RKO (cell line): Measurements from ENCODE around the gene EXPH5.

ENCODE experiments used
- DNase-seq: peaks from one replicate; pipeline ENCODE4 v3.0.0-alpha.2; 2016; ENCODE audit warnings: low spot score

The EXPH5 gene

DNA sequence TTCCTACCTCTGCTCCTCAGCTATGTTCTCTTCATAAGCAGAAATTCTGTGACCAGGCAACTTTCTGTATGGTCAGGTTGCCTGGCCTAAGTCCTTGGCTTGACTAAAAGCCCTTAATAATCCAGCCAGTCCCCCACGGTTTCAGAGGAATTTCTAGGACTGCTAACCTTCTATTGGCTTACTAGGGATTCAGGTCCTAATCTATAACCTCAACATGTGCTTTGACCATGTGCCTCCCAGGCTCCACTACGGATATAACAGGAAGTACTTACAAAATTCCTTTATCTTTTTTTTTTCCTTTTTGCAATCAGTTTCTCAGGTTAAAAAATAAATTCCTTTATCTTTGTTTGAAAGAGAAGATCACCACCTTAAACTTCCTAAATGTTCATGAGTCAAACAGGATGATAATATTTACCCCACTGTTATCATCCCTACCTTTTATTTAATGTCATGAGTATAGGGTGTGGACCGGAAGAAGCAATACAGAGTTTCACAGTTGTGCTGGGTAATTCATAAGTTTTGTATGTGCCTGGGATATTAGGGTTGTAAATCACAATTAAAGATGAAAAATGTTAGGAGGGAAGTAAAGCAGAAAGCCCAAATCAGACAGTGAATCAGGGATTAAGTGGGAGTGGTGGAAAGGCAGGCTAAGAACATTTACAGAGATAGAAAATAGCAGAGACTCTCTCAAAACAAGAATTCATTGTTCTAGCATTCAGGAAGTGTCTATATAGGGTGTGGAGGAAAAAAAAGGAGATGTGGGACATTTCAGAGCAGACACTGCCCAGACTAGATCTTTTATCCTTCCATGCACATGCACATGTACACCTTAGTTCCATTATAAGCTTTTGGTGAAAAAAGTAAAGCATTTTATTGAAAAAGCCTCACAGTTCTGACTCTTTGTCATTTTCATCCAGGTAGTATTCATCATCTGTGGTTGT is 84.6 kb downstream of the EXPH5 start:
- no peak for DNase-seq

DNA sequence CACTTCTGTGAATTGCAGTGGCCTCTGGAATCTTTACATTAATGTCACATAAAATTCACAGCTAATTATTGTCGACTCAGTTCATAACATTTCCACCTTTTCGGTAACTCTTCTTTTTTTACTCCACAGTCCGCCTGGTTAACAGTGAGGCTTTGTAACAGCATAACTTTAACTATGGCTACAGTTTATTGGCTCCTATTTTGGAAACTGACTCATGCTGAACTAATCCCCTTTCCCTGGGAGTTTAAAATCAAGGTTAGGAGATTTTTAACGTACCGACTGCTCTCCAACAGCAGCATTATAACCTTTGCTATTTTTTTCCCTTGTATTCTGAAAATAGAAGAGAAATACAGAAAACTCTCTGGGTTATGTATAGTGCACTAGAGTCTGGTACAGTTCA is 92.2 kb downstream of the EXPH5 start:
- DNase-seq = no peak

DNA sequence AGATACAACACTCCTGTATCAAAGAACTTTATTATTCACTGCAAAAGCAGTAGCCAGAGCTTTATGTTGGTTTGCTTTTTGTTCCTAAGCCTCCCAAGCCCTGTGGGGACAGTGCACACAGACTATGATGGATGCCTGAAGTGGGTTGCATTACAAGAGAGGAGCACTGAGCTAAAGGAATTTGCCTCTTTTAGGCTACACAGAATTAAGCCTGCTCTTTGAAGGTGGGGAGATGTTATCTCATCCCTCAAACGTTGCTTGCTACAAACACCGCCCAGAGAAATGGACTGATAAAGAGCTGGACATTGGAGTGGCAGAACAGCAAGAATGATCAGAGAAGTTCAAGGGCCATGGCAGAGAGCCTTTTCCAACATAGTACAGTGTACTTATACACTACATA is 92.8 kb downstream of the EXPH5 start:
- no peak for DNase-seq

DNA sequence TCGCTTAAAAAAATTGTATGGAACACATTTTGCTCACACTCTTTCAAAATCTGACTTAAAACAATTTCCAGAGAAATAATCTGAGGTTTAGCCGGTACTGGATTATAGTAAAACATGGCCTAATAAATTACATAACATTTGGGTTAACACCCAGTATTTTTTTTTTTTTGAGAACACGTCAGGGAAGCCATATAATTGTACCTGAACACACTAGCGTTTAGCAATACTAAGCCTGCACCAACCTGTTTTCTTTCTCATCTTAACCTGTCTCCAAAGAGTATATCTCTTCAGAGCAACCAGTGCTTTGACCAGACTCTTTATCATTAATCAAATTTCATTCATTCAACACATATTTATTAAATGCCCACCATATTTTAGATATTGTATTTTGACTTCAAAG is 93.4 kb downstream of the EXPH5 start:
- DNase-seq = no peak

DNA sequence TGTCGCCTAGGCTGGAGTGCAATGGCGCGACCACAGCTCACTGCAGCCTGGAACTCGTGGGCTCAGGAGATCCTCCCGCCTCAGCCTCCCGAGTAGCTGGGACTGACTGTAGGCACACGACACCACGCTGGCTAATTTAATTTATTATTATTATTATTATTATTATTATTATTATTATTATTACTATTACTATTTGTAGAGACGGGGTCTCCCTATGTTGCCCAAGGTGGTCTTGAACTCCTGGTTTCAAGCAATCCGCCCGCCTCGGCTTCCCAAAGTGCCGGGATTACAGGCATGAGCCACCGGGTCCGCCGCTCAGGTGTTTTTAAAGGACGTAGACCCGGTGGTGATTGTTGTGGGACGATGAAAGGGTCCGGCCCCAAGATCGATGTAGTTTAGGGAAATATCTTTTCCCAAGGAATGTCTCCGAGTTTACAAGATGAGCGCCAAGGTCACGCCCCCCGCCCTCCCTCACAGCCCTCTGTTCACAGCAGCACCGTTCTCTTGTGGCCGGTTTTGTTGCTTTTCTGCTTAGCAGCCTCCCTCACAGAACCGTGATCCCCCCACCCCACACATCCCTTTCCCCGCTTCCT is 94.7 kb downstream of the EXPH5 start:
- no peak for DNase-seq

DNA sequence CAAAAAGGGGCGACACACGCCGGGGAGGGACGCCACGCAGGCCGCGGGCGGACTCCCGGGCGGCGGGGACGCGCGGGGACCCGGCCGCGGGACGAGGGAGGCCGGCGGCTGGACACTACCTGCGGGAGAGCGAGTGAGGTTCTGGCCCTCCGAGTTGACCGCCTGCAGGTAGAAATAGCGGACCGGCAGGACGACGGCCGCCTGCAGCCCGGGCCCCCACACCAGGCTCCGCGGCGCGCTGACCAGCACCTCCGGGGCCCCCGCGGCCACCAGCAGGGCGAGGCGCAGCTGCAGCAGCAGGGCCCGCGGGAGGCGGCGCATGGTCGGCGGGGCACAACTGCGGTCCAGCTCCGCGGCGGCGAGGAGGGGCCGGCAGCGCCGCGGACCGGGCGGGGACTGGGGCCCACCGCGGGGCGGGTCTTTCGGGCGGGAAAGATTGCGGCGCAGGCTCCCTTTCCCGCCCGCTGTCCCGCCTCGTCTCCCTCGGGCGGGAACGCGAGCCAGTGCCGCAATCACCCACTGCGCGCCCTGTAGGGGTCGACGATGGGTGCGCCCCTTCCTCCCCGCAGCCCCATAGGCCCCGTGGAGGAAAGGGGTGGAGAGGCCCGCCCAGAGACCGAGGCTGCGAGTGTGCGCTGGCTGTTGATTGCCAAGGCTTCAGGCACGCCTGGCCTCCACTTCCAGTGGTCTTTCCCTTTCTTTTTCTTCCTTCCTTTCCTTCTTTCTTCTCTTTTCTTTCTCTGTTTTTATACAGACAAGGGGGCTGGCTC is 95.3 kb downstream of the EXPH5 start, which contains the start of gene POGLUT3:
POGLUT3 (minus strand) TSS at position 339 of the 770 bp plus-strand sequence; CDS start at position 321, 18 bp downstream.
- peak; percentile 48 for DNase-seq

DNA sequence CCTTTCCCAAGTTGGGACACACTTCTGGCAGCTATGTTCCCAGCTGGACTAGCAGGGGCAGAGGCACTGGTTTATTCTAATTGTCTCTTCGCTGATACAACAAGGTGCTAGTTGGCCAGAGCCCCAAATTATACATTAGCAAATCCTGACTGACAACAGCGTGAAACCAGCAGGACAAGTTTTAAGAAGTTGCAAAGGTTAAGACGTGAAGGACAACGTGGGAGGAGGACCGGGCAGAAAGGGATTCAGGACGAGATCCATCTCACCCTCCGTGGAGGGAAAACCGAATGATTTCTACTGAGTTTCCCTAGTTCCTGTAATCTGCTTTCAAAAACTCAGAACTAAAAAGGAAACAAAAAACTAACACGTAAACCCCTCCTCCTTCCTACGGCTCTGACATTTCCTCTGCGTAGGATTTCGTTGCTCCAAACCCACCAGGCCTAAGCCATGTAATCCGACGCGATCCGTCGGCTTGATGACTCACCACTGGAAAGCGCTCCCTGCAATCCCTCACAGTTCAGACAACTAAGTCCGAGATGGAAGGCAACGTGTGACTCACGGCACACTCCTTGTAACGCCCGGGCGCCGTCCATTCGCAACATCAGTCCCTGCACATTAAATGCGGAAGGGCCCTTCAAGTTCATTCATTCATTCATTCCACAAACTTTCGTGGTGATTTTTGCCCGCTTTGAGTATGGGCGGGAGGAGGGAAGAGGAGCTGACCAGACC is 96.1 kb downstream of the EXPH5 start:
- DNase-seq = peak; percentile 98

DNA sequence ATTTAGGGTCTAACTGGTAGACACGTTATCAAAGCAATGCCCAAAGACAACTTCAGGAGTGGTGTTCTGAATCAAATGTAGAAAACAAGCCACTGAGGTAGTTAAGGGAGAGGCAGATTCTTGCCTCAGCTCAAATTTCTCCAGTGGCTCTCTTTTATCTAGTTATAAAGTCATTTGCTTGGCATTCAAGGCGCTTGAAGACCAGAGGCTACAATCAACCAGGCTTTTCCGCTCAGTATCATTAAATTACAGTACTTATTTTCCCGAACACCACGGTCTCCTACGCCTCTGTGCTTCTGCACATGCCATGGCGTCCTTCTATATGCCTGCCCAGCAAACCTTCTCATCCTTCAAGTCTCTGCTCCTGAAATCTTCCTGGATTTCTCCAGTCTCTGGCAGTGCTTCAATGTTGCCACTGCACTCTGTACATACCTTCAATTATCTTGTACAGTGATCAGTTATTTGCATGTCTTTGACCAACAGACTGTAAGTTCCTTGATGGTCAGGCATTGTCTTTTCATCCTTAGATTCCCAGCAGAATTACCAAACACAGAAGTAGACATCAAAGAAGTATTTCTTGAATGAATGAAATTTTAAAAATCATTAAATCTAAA is 96.8 kb downstream of the EXPH5 start:
- peak; percentile 14 for DNase-seq

DNA sequence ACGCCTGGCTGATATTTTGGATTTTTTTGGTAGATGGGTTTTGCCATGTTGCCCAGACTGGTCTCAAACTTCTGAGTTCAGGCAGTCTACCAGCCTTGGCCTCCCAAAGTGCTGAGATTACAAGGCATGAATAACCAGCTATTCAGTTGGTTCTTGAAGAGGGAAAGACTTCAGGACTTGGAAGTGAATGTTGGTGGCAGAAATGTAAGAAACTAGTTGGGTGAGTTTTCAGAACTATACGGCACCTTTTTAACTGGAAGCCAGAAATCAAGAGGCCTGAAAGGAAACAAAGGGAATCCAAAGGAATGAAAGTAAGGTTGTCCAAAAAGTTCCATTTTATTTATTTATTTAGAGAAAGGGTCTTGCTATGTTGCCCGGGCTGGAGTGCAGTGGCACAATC is 98.2 kb downstream of the EXPH5 start:
- no peak for DNase-seq

DNA sequence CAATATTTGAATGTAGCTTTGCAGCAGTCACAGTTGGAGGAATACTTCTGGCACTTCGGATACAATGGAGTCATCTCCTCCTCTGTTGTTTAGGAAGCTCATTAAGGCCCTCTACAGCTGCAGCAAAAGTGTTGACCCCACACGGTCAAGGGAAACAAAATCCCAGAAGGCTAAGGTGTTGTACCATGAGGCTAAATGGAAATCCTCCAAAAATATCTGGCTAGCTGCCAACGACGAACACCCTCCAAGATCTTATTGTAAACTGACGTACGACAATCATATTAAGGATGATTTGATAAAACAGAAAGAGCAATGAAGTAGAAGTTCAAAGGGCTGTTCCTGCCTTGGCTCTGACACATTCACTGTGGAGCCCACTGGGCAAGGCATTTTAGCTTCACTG is 99.4 kb downstream of the EXPH5 start:
- no peak for DNase-seq

DNA sequence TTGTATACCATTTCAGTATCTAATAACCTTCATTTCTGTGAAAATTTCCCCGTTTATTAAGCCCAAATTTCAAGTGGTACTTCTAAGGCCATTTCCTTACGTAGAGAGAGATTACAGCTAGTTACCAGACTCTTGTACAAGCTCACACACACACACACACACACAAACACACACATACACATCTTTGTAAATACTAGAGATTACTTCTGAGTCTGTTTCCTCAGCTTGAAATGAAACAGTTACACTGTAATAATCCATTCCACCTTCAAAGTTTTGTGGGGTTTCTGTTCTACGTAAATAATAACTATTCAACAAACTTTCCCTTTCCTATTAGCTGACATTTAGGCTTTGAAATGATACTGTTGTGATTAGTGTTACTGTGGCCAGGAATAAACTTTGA is 101.6 kb downstream of the EXPH5 start:
- DNase-seq = no peak

DNA sequence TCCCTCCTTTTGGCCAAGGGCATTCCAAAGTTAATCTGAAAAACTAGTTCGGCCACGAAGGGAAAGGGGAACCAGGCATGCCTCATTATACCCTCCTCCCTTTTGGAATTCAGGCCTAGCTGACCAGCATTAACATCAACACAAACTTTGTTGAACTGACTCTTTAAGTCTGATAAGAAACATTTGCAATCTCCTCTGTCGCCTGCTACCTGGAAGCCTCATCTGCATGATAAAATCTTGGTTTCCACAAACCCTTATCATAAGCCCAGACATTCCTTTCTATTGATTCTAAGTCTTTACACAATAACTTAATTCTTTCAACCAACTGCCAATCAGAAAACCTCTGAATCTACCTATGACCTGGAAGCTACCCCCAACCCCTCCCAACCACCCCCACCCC is 106.7 kb downstream of the EXPH5 start:
- no peak for DNase-seq

DNA sequence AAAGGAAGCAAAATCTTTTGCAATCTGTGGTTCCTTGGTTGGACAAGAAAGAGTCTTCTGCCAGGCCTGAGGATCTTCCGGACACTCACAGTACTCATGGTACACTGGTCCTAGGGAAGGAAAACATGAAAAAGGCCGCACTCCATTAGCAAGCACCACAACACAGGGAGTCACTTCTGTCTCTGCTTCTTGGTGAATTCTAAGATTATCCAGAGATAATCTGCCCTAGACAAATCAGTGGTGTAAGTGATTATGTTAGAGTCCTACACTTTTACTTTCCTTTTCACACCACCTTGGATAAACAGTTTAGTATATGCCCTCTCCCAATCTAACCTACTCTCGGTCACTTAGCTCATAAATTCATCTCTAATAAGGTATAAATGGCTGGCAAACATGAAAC is 107.2 kb downstream of the EXPH5 start:
- DNase-seq = no peak

DNA sequence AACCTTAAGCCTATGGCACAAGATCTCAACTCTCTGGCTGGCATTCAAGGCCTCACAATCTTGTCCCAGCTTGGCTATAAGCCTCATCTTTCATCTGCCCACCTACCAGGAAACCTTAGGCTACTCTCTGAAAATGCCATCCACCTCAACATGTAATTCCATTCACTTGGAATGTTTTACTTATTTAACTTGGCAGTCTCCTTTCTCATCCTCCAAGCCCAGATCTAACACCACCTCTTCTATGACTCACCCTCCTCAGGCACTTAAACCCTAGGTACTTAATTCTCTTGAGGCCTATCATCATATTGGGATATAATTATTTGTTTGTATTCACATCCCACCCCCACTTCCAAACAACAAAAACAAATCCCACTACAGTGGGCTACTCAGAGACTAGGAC is 110.4 kb downstream of the EXPH5 start:
- DNase-seq = no peak

DNA sequence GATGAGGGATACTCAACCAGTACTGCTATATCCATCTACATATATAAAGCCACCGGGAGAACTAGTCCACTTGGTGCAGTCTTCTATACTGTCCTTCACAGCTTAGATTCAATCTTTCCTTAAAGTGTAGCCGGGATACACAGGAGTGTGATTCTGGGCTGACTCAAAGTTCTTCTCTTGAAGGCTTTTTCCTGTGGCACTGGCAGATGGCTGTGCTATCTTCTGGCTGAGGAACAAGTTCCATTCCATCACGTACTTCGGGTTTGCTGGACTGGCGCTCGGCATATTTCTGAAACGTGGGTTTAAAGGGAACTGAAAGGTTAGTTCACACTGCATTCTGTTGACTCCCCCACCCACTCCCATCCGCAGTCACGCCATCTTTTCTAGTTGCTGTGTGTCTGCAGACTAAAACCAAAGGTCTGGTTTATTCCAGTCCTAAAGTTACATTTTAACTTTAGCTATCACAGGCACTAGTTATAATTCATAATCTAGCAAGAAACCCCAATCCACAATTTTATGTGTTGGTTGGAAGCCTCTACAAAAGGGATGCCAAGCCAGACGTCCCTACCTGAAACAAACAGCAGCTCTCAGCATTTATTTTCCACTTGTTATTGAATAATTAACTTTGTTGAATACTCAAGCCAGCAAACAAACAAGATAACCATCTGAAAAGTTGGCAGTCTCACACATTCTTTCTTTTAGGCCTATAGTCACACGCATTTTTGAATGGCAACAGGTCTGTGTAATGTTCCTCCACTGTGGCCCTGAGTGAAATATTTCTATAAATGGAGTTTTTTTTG is 118.7 kb downstream of the EXPH5 start:
- DNase-seq = no peak

DNA sequence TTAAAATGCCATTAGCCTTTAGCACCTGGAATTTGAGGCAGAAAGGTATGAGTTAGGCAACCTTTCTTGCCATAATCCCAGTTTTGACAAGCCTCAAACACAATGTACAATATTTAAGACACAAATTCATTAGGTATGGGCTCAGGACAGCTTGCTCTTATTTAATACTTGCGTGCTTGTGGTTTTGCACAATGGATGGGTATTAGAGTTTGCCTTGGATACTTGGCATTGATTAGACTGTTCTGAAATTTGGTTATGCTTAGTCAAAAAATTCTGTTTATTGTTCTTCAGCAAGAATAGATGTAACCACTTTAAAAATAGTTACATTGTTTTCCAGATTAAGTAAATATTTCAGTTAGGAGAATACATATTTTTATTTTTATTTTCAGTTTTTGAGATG is 120.9 kb downstream of the EXPH5 start:
- DNase-seq = no peak

DNA sequence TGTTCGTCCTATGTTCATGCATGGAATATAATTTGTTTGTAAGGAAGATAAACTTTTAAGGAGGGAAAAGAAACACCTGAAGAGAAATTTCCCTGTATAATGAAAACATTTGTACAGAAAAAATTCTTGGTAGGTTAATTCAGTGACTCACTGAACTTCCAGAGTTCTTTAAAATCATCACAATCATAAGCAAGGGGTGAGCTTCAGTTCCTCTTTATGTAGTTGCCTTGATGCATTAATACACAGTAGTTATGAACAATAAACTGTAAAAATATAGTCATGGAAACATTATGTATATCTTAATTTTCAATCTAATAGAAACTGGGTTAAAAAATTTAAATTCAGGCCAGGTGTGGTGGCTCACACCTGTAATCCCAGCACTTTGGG is 125.1 kb downstream of the EXPH5 start:
- no peak for DNase-seq

DNA sequence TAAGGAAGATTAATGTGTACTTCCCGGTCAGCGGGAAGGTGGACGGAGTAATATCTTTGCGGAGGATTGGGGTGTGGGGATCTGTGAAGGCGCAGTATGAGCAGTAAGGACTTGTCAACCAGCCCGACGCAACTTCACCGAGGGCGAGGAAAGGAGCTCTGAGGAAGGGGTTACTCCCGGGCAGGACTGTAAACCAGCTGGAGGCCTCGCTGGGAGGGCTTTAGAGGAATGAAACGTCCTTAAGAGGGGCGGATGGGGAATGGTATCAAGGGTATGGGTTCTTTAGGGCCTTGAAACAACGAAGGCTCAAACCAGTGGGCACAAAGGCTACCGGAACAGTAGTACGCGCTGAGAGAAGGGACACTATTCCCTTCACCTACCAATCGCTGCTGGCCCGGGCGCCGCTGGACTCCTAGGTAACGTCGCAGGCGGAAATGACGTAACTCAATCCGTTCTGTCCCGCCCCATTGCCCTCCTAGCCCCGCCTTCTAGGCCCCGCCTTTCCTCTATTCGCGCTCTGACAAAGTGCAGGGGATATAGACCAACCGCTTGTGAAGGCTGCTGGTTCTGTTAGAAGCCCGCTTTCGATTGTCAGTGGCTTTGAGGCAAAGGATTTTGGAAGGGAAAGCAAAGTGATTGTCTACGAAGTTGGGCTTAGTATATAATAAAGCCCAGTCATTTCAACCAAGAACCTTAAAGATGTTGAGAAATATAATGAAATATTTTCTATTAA is 126.3 kb downstream of the EXPH5 start, which contains the start of gene C11orf65:
C11orf65 (minus strand) TSS at position 439 of the 733 bp plus-strand sequence. CDS start 5,970 bp downstream, outside the sequence.
- DNase-seq = peak; percentile 97

DNA sequence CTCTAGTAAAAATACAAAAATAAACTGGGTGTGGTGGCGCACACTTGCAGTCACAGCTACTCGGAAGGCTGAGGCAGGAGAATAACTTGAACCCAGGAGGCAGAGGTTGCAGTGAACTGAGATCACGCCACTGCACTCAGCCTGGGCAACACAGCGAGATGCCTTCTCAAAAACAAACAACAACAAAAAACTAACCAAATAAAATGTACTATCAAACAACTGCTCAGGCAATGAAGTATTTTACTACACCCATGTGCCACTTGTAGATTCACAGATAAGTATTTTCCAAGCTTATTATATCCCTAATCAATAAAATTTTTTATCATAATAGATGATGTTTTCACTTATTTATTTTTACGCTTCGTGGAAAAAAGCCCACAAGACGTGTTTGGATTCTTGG is 127.2 kb downstream of the EXPH5 start:
- DNase-seq = no peak
